Activated B cell treated with CpG ODN at 0.5 μM for 24 hours (primary cell): ENCODE data around the gene PDE4B. TPM values are rescaled to one million over a fixed set of nuclear protein-coding genes. Genes with fewer than 3 reads are reported as not detected.

Experiments
- ATAC-seq: fragments of 200-7000 bp; cut with Tn5 transposase; one replicate; pipeline ENCODE4 v1.10.0; 2021; ENCODE audit warnings: low read depth, mild to moderate bottlenecking, moderate library complexity
- CTCF ChIA-PET: fragments of 350-600 bp; sonication (Branson Sonifier 250); formaldehyde crosslinking; loops from one replicate; lab custom pipeline; 2021; ENCODE audit warnings: antibody characterized with exemption; lab: Charles Lee
- POLR2A ChIA-PET: fragments of 350-600 bp; sonication (Branson Sonifier 250); formaldehyde crosslinking; loops from one replicate; lab custom pipeline; 2021; ENCODE audit warnings: antibody characterized with exemption; lab: Charles Lee
- DNase-seq: peaks from one replicate; pipeline ENCODE4 v3.0.0; 2022
- H3K27ac Mint-ChIP-seq: one replicate; pipeline ENCODE4 v1.8.0; 2020; ENCODE audit warnings: mixed read lengths
- H3K27me3 Mint-ChIP-seq: one replicate; pipeline ENCODE4 v1.8.0; 2021; ENCODE audit warnings: mixed read lengths
- H3K36me3 Mint-ChIP-seq: one replicate; pipeline ENCODE4 v1.8.0; 2021; ENCODE audit warnings: low read depth, mixed read lengths
- H3K4me1 Mint-ChIP-seq: one replicate; pipeline ENCODE4 v1.8.0; 2021; ENCODE audit warnings: mixed read lengths
- H3K4me3 Mint-ChIP-seq: one replicate; pipeline ENCODE4 v1.8.0; 2020; ENCODE audit warnings: mild to moderate bottlenecking, mixed read lengths
- H3K9me3 Mint-ChIP-seq: one replicate; pipeline ENCODE4 v1.8.0; 2020; ENCODE audit warnings: mixed read lengths
- CTCF ChIP-seq: fragments of 200-600 bp; IDR thresholded peaks from one replicate; pipeline ENCODE4 v1.8.0; 2022; ENCODE audit warnings: antibody characterized with exemption, mild to moderate bottlenecking
- intact Hi-C: fragments of 100-400 bp; cut with micrococcal nuclease; formaldehyde crosslinking; loops from one replicate; pipeline ENCODE4 v1.15.1; 2024
- total RNA-seq: library from RNA; stranded (reverse); gene quantifications from 2 replicates; pipeline ENCODE4 v1.2.3, GENCODE V29; 2022

Gene PDE4B
- total RNA-seq, 1 donor from 2014 or later = 84.1 TPM

- Mint-ChIP-seq H3K27ac (no peak overlapping the region), H3K27me3 (peaks cover 6% of the 10 kb centered on the region), H3K4me3 (no peak overlapping the region), H3K4me1 (peaks cover 8% of the 10 kb centered on the region), H3K36me3 (no peaks in the 10 kb centered on the region), H3K9me3 (no peaks in the 10 kb centered on the region)
- ChIA-PET CTCF (interaction anchor here (1.4 to 23.5 kb wide), 3 partner anchors 31 to 289 kb away, joined by 3 to 437 read pairs (median 3); no protein-coding TSS in a partner anchor), POLR2A (no interaction called here)
- intact Hi-C loops = no loop called here
- no peak for ATAC-seq
- no peak for TF ChIP-seq CTCF
- no peak for DNase-seq
These were observed 453.9 kb downstream of the PDE4B start for GRCh38 chr1:66246351-66247269.

- intact Hi-C loops = no loop called here
- no peaks in the 10 kb centered on the region for H3K36me3 Mint-ChIP-seq
- no peak for DNase-seq
- peak; percentile 36 for ATAC-seq
- POLR2A ChIA-PET = no interaction called here
- H3K4me1 Mint-ChIP-seq = peaks cover 8% of the 10 kb centered on the region
- no peaks in the 10 kb centered on the region for H3K9me3 Mint-ChIP-seq
- H3K27ac Mint-ChIP-seq = no peak overlapping the region
- peak overlapping the region; percentile 72 for H3K4me3 Mint-ChIP-seq
- H3K27me3 Mint-ChIP-seq = peaks cover 6% of the 10 kb centered on the region
- no peak for TF ChIP-seq CTCF
- CTCF ChIA-PET = interaction anchor here (0.8 to 23.5 kb wide), 4 partner anchors 30 to 290 kb away, joined by 3 to 437 read pairs (median 3); no protein-coding TSS in a partner anchor
These were observed 454.9 kb downstream of the PDE4B start for GRCh38 chr1:66247415-66248208.

GRCh38 chr1:66248257-66248656 is 455.6 kb downstream of the PDE4B start:
- ATAC-seq = no peak
- no peak for TF ChIP-seq CTCF
- Mint-ChIP-seq H3K9me3 (no peaks in the 10 kb centered on the region), H3K36me3 (no peaks in the 10 kb centered on the region), H3K4me3 (no peak overlapping the region), H3K27me3 (peaks cover 6% of the 10 kb centered on the region), H3K27ac (no peak overlapping the region), H3K4me1 (peaks cover 11% of the 10 kb centered on the region)
- intact Hi-C loops = no loop called here
- no peak for DNase-seq
- CTCF ChIA-PET = interaction anchor here (0.8 to 23.5 kb wide), 2 partner anchors 112 to 200 kb away, joined by 3 to 437 read pairs; no protein-coding TSS in a partner anchor
- POLR2A ChIA-PET = no interaction called here

GRCh38 chr1:66248746-66249145 is 456.1 kb downstream of the PDE4B start:
- Mint-ChIP-seq H3K9me3 (no peaks in the 10 kb centered on the region), H3K27ac (no peak overlapping the region)
- intact Hi-C loops = no loop called here

More at GRCh38 chr1:66248746-66249145, 456.1 kb downstream of the PDE4B start:
- no peak for ATAC-seq
- no peak for TF ChIP-seq CTCF
- Mint-ChIP-seq H3K36me3 (no peaks in the 10 kb centered on the region), H3K4me1 (peaks cover 15% of the 10 kb centered on the region), H3K4me3 (no peak overlapping the region), H3K27me3 (peaks cover 6% of the 10 kb centered on the region)
- ChIA-PET CTCF (interaction anchor here (23.5 kb wide), 1 partner anchor 200 kb away, joined by 437 read pairs; no protein-coding TSS in a partner anchor), POLR2A (no interaction called here)
- DNase-seq = no peak
